NB4 (cell line): Measurements from ENCODE around the gene CD79A.

Source experiments
- DNase-seq: peaks from one replicate; pipeline ENCODE4 v3.0.0; 2010; ENCODE audit warnings: low read depth
- H3K4me3 ChIP-seq: one replicate; pipeline ENCODE4 v1.5.1; 2011; ENCODE audit warnings: mild to moderate bottlenecking, low read depth, low read length, moderate library complexity
- MYC ChIP-seq: IDR thresholded peaks from 2 replicates; pipeline ENCODE4 v1.6.1; 2011; ENCODE audit warnings: low read depth, low read length
- POLR2A ChIP-seq: IDR thresholded peaks from 2 replicates; pipeline ENCODE4 v1.6.1; 2011; ENCODE audit warnings: mild to moderate bottlenecking; ENCODE audit not compliant: insufficient read length; ENCODE audit errors: extremely low read depth
- TF ChIP-seq, protein P1 (sequence below): IDR thresholded peaks from one replicate; pipeline ENCODE4 v1.5.1; 2012; ENCODE audit warnings: low read depth, low read length
- TF ChIP-seq, protein P2 (sequence below): IDR thresholded peaks from 2 replicates; pipeline ENCODE4 v1.6.1; 2011; ENCODE audit warnings: low read depth, low read length

CD79A gene

DNA sequence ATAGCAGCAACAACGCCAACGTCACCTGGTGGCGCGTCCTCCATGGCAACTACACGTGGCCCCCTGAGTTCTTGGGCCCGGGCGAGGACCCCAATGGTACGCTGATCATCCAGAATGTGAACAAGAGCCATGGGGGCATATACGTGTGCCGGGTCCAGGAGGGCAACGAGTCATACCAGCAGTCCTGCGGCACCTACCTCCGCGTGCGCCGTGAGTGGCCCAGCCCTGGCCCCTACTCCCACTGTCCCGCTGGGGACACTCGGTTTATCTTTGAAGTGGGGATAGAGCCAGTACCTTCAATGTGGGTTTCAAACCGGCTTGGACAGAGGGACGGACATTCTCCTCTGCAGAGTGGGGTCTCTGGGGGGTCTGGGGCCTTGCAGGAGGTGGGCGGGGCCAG lies 2.0 kb downstream of the CD79A start:
- TF ChIP-seq, protein P1, sequence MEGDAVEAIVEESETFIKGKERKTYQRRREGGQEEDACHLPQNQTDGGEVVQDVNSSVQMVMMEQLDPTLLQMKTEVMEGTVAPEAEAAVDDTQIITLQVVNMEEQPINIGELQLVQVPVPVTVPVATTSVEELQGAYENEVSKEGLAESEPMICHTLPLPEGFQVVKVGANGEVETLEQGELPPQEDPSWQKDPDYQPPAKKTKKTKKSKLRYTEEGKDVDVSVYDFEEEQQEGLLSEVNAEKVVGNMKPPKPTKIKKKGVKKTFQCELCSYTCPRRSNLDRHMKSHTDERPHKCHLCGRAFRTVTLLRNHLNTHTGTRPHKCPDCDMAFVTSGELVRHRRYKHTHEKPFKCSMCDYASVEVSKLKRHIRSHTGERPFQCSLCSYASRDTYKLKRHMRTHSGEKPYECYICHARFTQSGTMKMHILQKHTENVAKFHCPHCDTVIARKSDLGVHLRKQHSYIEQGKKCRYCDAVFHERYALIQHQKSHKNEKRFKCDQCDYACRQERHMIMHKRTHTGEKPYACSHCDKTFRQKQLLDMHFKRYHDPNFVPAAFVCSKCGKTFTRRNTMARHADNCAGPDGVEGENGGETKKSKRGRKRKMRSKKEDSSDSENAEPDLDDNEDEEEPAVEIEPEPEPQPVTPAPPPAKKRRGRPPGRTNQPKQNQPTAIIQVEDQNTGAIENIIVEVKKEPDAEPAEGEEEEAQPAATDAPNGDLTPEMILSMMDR = no peak
- TF ChIP-seq MYC = no peak
- TF ChIP-seq POLR2A = no peak
- TF ChIP-seq, protein P2, sequence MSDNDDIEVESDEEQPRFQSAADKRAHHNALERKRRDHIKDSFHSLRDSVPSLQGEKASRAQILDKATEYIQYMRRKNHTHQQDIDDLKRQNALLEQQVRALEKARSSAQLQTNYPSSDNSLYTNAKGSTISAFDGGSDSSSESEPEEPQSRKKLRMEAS = no peak
- no peak for DNase-seq
- H3K4me3 ChIP-seq = no peak overlapping the region

DNA sequence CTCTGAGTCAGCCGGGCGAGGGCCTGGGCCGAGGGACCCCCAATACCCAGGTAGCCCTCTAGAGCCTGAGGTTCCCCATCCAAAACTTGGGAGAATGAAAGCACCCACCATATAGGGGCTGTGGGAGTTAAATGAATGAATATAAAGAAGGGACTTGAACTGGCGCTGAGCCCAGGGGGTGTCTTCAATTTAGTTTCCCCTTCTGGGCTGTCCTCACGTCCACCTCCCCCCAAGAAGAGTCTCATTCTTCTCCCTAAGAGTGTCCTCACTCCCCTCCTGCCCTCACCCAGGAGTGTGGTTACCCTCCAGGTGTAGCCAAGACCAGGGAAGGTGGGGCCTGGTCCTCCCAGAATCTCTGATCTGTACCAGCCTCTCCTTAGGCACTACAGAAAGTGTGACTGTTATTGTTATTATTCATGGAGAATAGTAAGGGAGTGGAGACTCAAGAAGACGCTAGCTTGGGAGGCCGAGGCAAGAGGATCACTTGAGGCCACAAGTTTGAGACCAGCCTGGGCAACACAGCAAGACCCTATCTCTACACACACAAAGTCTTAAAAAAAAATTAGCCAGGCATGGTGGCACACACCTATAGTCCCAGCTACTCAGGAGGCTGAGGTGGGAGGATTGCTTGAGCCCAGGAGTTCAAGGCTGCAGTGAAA lies 2.7 kb downstream of the CD79A start:
- no peak for DNase-seq
- H3K4me3 ChIP-seq = no peak overlapping the region
- TF ChIP-seq, protein P1 = no peak
- TF ChIP-seq, protein P2 = no peak
- TF ChIP-seq MYC = no peak
- TF ChIP-seq POLR2A = no peak

DNA sequence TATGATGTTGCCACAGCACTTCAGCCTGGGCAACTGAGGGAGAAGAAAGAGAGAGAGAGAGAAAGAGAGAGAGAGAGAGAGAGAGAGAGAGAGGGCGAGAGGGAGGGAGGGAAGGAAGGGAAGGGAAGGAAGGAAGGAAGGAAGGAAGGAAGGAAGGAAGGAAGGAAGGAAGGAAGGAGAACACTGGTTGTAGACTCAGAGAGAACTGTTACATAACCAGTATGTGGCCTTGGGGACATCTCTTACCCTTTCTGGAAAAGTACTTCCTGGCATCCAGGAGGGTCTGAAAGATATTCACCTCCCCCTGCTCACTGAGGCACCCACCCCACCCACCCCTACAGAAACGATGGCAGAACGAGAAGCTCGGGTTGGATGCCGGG lies 3.2 kb downstream of the CD79A start:
- DNase-seq = no peak
- H3K4me3 ChIP-seq = no peak overlapping the region
- no peak for TF ChIP-seq POLR2A
- TF ChIP-seq, protein P2 = no peak
- no peak for TF ChIP-seq MYC
- TF ChIP-seq, protein P1 = no peak

DNA sequence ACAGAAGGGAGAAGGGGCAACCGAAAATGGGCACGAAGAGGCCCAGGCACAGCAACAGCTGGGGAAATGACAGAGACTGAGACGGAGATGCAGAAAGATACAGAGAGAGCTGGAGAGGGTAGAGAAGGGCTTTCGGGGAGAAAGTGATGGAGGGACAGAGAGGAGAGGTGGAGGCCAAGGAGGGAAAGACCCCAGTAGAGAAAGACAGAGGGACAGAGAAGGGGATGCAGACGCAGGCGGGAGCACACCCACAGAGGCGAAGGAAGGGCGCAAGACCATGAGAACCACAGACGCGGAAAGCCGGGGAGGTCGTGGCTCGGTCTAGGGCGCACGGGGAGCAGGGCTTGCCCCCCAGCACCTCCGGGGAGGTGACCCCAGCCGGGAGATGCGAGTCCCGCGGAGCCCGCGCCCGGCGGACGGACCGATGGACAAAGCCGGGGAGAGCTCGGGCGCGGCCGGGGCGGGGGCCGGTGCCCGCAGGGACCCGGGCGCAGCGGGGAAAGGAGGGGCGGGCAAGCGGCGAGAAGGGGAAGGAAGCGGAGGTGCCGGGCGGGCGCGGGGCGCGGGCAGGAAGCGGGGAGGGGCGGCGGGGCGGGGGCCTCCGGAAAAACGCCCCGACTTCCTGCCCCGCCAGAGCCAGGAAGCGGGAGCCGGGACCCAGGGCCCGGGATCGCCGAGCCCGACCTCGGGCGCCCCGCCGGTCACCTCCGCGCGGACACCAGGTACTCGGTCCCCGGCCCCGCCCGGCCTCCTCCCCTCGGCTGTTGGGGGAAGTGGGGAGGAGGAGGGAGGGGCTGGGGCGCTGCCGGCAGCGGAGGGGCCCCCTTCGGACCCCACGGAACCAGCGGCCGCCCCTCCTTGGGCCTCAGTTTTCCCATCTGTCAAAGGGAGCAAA lies 5.7 kb downstream of the CD79A start, which contains the start of gene ARHGEF1:
Gene ARHGEF1, plus strand, starts transcription at position 617 of the 895 bp plus-strand sequence. CDS start 4,899 bp downstream, outside the sequence.
- peak within 1 kb of the TSS; percentile 91 for H3K4me3 ChIP-seq
- TF ChIP-seq POLR2A = no peak
- TF ChIP-seq MYC = no peak
- TF ChIP-seq, protein P1 = no peak
- TF ChIP-seq, protein P2 = no peak
- peak; percentile 69 for DNase-seq

DNA sequence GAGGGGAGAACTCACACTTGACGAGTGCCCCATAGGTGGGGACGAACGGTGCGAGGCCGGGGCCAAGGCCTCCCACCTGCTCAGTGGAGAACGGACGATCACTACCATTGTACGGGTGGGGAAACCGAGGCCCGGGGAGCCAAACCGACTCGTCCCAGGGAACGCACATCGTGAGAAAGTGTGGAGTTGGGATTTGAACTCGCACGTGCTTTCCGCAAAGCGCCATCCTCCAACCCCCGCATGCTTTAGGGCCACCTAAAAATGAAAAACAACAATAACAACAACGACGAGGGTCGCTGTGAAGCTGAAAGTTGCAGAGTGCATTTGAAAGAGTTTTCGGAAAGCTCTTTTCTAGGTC lies 6.4 kb downstream of the CD79A start:
- H3K4me3 ChIP-seq = peak overlapping the region; percentile 91
- TF ChIP-seq, protein P1 = no peak
- TF ChIP-seq, protein P2 = peak; percentile 82
- TF ChIP-seq MYC = 0 out of 2 replicates have a peak, but pooled peaks have one; percentile 60
- DNase-seq = no peak
